HG03378 (cell line): Measurements from ENCODE around the gene ZNF624.

ENCODE experiments used
- ATAC-seq: cut with Tn5 transposase; IDR thresholded peaks from one replicate; pipeline ENCODE4 v1.9.1; 2021; ENCODE audit warnings: mild to moderate bottlenecking, moderate library complexity; ENCODE audit not compliant: unreplicated experiment

Gene ZNF624

GRCh38 chr17:16593356-16594102, 60.1 kb downstream of the ZNF624 start:
- no peak for ATAC-seq

- ATAC-seq = peak; percentile 81
These were observed 64.3 kb downstream of the ZNF624 start for GRCh38 chr17:16589097-16589969.

GRCh38 chr17:16585796-16586195, 67.9 kb downstream of the ZNF624 start:
- ATAC-seq = no peak

GRCh38 chr17:16584273-16584995, 69.2 kb downstream of the ZNF624 start:
- peak; percentile 49 for ATAC-seq

- ATAC-seq = no peak
These were observed 69.9 kb downstream of the ZNF624 start for GRCh38 chr17:16583781-16584180.

GRCh38 chr17:16573466-16573865, 80.2 kb downstream of the ZNF624 start:
- ATAC-seq = no peak
